GM12878 (cell line): Measurements from ENCODE around the gene ZNF484. TPM values are rescaled to one million over a fixed set of nuclear protein-coding genes. Genes with fewer than 3 reads are reported as not detected.

Source experiments
- ATAC-seq: fragments of 200-7000 bp; cut with Tn5 transposase; 3 replicates; pipeline ENCODE4 v1.9.1; 2020; ENCODE audit warnings: mild to moderate bottlenecking, moderate library complexity
- BruUV-seq: library from RNA; stranded (reverse); fragments of 400-500 nt; replicated peaks from 2 replicates; lab custom pipeline; 2021; lab: Mats Ljungman, UMichigan
- CTCF ChIA-PET: fragments of 300-600 bp; sonication (Branson Sonifier 250); formaldehyde crosslinking; extraction: SDS; loops from one replicate; lab custom pipeline; 2021; ENCODE audit warnings: inconsistent platforms; lab: Yijun Ruan, JAX
- POLR2A ChIA-PET: fragments of 350-600 bp; formaldehyde crosslinking; extraction: SDS; loops from one replicate; lab custom pipeline; 2021; ENCODE audit warnings: inconsistent platforms; lab: Charles Lee
- RAD21 ChIA-PET: fragments of 300-600 bp; sonication (Branson Sonifier 250); formaldehyde crosslinking; loops from one replicate; lab custom pipeline; 2023; ENCODE audit warnings: antibody characterized with exemption; ENCODE audit not compliant: unreplicated experiment; lab: Charles Lee
- SMC1A ChIA-PET: fragments of 300-600 bp; sonication (Branson Sonifier 250); formaldehyde crosslinking; loops from one replicate; lab custom pipeline; 2023; ENCODE audit not compliant: unreplicated experiment, uncharacterized antibody; lab: Charles Lee
- DNase-seq: peaks from one replicate; pipeline ENCODE4 v3.0.0-alpha.2; 2011; ENCODE audit warnings: low read depth, low spot score
- FAIRE-seq: peaks from 3 replicates; lab custom pipeline; 2011; peaks lifted over from hg19 to GRCh38; lab: Jason Lieb, UNC
- H2AFZ ChIP-seq: 2 replicates; pipeline ENCODE4 v1.6.0; 2011; ENCODE audit warnings: low read depth, low read length, control low read depth; ENCODE audit not compliant: control insufficient read depth
- H3K27ac ChIP-seq: 2 replicates; pipeline ENCODE4 v1.5.1; 2011; ENCODE audit warnings: control low read depth; ENCODE audit not compliant: control insufficient read depth, insufficient read depth
- H3K27me3 ChIP-seq, 2 experiments: replicated peaks in 1 of 2; 2 replicates each; pipeline versions ENCODE4 v1.6.0 to v1.6.1; 2011; ENCODE audit warnings: low read length in 1 of 2; ENCODE audit not compliant: control insufficient read depth in 2 of 2, insufficient read depth in 2 of 2
- H3K36me3 ChIP-seq, 2 experiments: 2 replicates each; pipeline ENCODE4 v1.5.1; 2011; ENCODE audit warnings: low read length in 1 of 2; ENCODE audit not compliant: control insufficient read depth in 2 of 2, insufficient read depth in 2 of 2
- H3K4me1 ChIP-seq: 2 replicates; pipeline ENCODE4 v1.6.1; 2011; ENCODE audit warnings: mild to moderate bottlenecking, low read length, moderate library complexity, mixed read lengths; ENCODE audit not compliant: control insufficient read depth, insufficient read depth
- H3K4me2 ChIP-seq: 2 replicates; pipeline ENCODE4 v1.6.0; 2011; ENCODE audit warnings: control low read depth; ENCODE audit not compliant: control insufficient read depth, insufficient read depth
- H3K4me3 ChIP-seq: fragments of 200-600 bp; sonication (generic); 2 replicates; pipeline ENCODE4 v1.5.1; 2016
- H3K79me2 ChIP-seq: 2 replicates; pipeline ENCODE4 v1.6.0; 2011; ENCODE audit warnings: low read length; ENCODE audit not compliant: control insufficient read depth, insufficient read depth
- H3K9ac ChIP-seq: 2 replicates; pipeline ENCODE4 v1.8.0; 2011; ENCODE audit warnings: low read length, control low read depth, mixed read lengths; ENCODE audit not compliant: control insufficient read depth, insufficient read depth
- H3K9me3 ChIP-seq: replicated peaks from 3 replicates; pipeline ENCODE4 v1.5.1; 2011; ENCODE audit warnings: mild to moderate bottlenecking, low read length; ENCODE audit not compliant: control insufficient read depth, insufficient read depth
- H4K20me1 ChIP-seq: 2 replicates; pipeline ENCODE4 v1.6.0; 2011; ENCODE audit not compliant: control insufficient read depth, insufficient read depth
- BCL11A ChIP-seq: IDR thresholded peaks from 2 replicates; pipeline ENCODE4 v1.6.1; 2011; ENCODE audit warnings: low read depth, low read length
- BHLHE40 ChIP-seq, 2 experiments: fragments of 450-650 bp in 1 of 2; IDR thresholded peaks; 2 replicates each; pipeline ENCODE4 v1.6.1; 2011 to 2017; ENCODE audit warnings: low read depth in 2 of 2, borderline replicate concordance in 1 of 2, improper control_type of control experiment in 1 of 2, low read length in 1 of 2, mild to moderate bottlenecking in 1 of 2
- CHD1 ChIP-seq: IDR thresholded peaks from 2 replicates; pipeline ENCODE4 v1.6.1; 2012; ENCODE audit warnings: low read depth, low read length, improper control_type of control experiment
- E4F1 ChIP-seq: fragments of 450-650 bp; IDR thresholded peaks from 2 replicates; pipeline ENCODE4 v1.6.1; 2018; ENCODE audit warnings: borderline replicate concordance, mild to moderate bottlenecking; ENCODE audit not compliant: partially characterized antibody
- ESRRA ChIP-seq: IDR thresholded peaks from 2 replicates; pipeline ENCODE4 v1.6.1; 2012; ENCODE audit warnings: mild to moderate bottlenecking, low read length, improper control_type of control experiment
- EZH2 ChIP-seq: IDR thresholded peaks from 2 replicates; pipeline ENCODE4 v1.6.1; 2012; ENCODE audit warnings: low read depth, mild to moderate bottlenecking, control low read depth, inconsistent platforms, low read length, borderline replicate concordance; ENCODE audit not compliant: control insufficient read depth
- IRF4 ChIP-seq: IDR thresholded peaks from 2 replicates; pipeline ENCODE4 v1.6.1; 2011; ENCODE audit warnings: low read depth, low read length
- IRF5 ChIP-seq: fragments of 450-650 bp; IDR thresholded peaks from 2 replicates; pipeline ENCODE4 v1.6.1; 2017; ENCODE audit warnings: borderline replicate concordance
- JUNB ChIP-seq: IDR thresholded peaks from 2 replicates; pipeline ENCODE4 v1.6.1; 2016; ENCODE audit warnings: antibody characterized with exemption, mild to moderate bottlenecking
- PKNOX1 ChIP-seq: fragments of 450-650 bp; IDR thresholded peaks from 2 replicates; pipeline ENCODE4 v1.6.1; 2016; ENCODE audit warnings: mild to moderate bottlenecking
- POLR2AphosphoS2 ChIP-seq: IDR thresholded peaks from 2 replicates; pipeline ENCODE4 v1.6.1; 2011; ENCODE audit warnings: low read depth, mild to moderate bottlenecking, low read length, improper control_type of control experiment, moderate library complexity
- POLR2AphosphoS5 ChIP-seq: IDR thresholded peaks from 2 replicates; pipeline ENCODE4 v1.6.1; 2011; ENCODE audit warnings: mild to moderate bottlenecking, low read length, inconsistent platforms
- RAD51 ChIP-seq: fragments of 450-650 bp; IDR thresholded peaks from 2 replicates; pipeline ENCODE4 v1.6.1; 2016; ENCODE audit warnings: moderate library complexity, mild to moderate bottlenecking, inconsistent platforms
- SREBF2 ChIP-seq: IDR thresholded peaks from 2 replicates; pipeline ENCODE4 v1.6.1; 2012; ENCODE audit warnings: mild to moderate bottlenecking, low read length
- SRF ChIP-seq, 2 experiments: IDR thresholded peaks; 2 replicates each; pipeline ENCODE4 v1.6.1; 2011; ENCODE audit warnings: low read depth in 2 of 2, low read length in 2 of 2, mild to moderate bottlenecking in 1 of 2, moderate library complexity in 1 of 2
- TARDBP ChIP-seq: IDR thresholded peaks from 2 replicates; pipeline ENCODE4 v1.6.1; 2016; ENCODE audit warnings: borderline replicate concordance
- USF2 ChIP-seq: IDR thresholded peaks from 2 replicates; pipeline ENCODE4 v1.6.1; 2011; ENCODE audit warnings: low read depth, low read length, improper control_type of control experiment, borderline replicate concordance
- YY1 ChIP-seq: IDR thresholded peaks from 2 replicates; pipeline ENCODE4 v1.6.1; 2011; ENCODE audit warnings: low read depth, mild to moderate bottlenecking, low read length
- WGBS: methylation state at CpG from one replicate; pipeline ENCODE4 v1.1.6; 2016; ENCODE audit warnings: low lambda C conversion rate; ENCODE audit not compliant: insufficient replicate concordance, insufficient coverage; ENCODE audit errors: missing lambda C conversion rate; 5-methylcytosine and 5-hydroxymethylcytosine counted together
- in situ Hi-C: fragments of 300-500 bp; cut with MboI; formaldehyde crosslinking; loops from 9 replicates; pipeline ENCODE4 v1.14.3; 2018; ENCODE audit warnings: mixed read lengths
- intact Hi-C: fragments of 100-400 bp; cut with micrococcal nuclease; formaldehyde crosslinking; loops from one replicate; pipeline ENCODE4 v1.14.2; 2022; ENCODE audit not compliant: unreplicated experiment
- polyA plus RNA-seq, 11 experiments: library from polyadenylated mRNA; depleted of rRNA in 4 of 11; unstranded in 6 of 11; stranded (reverse) in 5 of 11; fragments of >200 nt; fragmentation: Nextera tagmentation in 4 of 11; fragmentation: Illumina TruSeq in 1 of 11; extraction: Ambion mirVana in 4 of 11; extraction: Trizol in 1 of 11; gene quantifications; 1 replicate in 1 of 11; 2 replicates in 10 of 11; pipeline versions ENCODE4 v1.2.1 to v1.2.3, GENCODE V29; 2011 to 2016; ENCODE audit warnings: inconsistent platforms in 2 of 11, missing spikeins in 2 of 11, low read depth in 1 of 11
- total RNA-seq, 4 experiments: library from RNA; depleted of rRNA in 3 of 4; stranded (reverse); fragments of >200 nt in 3 of 4; fragmentation: Illumina TruSeq in 1 of 4; extraction: Trizol in 1 of 4; gene quantifications; 2 replicates each; pipeline versions ENCODE4 v1.2.1 to v1.2.3, GENCODE V29; 2013 to 2021

The ZNF484 gene
- total and polyA plus RNA-seq, 10 of the 15 experiments (the other 5 are each of a cell fraction or from before 2014, with no cell fraction given), result 0.95 to 7.8 (median 3.3) TPM

GRCh38 chr9:92807757-92808725, 69.8 kb downstream of the ZNF484 start:
- BruUV-seq, result no TSS peak
- Histone ChIP-seq H3K4me1 (no peaks in the 10 kb centered on the region), H4K20me1 (no peaks in the 10 kb centered on the region), H3K27me3 (peaks cover 15 to 18% of the 10 kb centered on the region in 2 experiments), H3K4me3 (no peak overlapping the region), H3K36me3 (no peaks in the 10 kb centered on the region), H3K9me3 (no peaks in the 10 kb centered on the region), H2AFZ (no peak overlapping the region), H3K79me2 (no peaks in the 10 kb centered on the region), H3K9ac (no peak overlapping the region), H3K4me2 (no peak overlapping the region), H3K27ac (no peak overlapping the region)
- FAIRE-seq (no peak), ATAC-seq (peak; percentile 50), DNase-seq (no peak)
- ChIA-PET SMC1A (no interaction called here), CTCF (interaction anchor here (0.6 kb wide), 1 partner anchor 1631 kb away, joined by 3 read pairs; no protein-coding TSS in a partner anchor), RAD21 (interaction anchor here (0.6 kb wide), 1 partner anchor 442 kb away, joined by 3 read pairs; no protein-coding TSS in a partner anchor), POLR2A (no interaction called here)
- WGBS, result 4% methylated on average over 68 of the region's 76 CpGs
- intact Hi-C loops (no loop called here), in situ Hi-C loops (no loop called here)
- TF ChIP-seq JUNB, result no peak
- TF ChIP-seq POLR2AphosphoS2, result no peak
- no peak for TF ChIP-seq CHD1
- TF ChIP-seq RAD51, result no peak
- no peak for TF ChIP-seq SREBF2
- no peak for TF ChIP-seq IRF4
- no peak for TF ChIP-seq TARDBP
- TF ChIP-seq ESRRA, result no peak
- no peak for TF ChIP-seq PKNOX1
- TF ChIP-seq EZH2, result no peak
- TF ChIP-seq BHLHE40 (IDR thresholded peaks at IDR 0.05; ENCODE audit: borderline replicate concordance in 1 of 2, low read depth in 2 of 2, low read length in 1 of 2), result no peak
- TF ChIP-seq IRF5, result no peak
- no peak for TF ChIP-seq USF2
- no peak for TF ChIP-seq YY1
- TF ChIP-seq BCL11A, result no peak
- no peak for TF ChIP-seq POLR2AphosphoS5
- no peak for TF ChIP-seq E4F1
- TF ChIP-seq SRF (IDR thresholded peaks at IDR 0.05; ENCODE audit: low read depth in 2 of 2, low read length in 2 of 2), result no peak
